ENCODE data around the gene ABCC3. TPM values are rescaled to one million over a fixed set of nuclear protein-coding genes. Genes with fewer than 3 reads are reported as not detected.

ABCC3 gene
- polyA plus RNA-seq, 2 donors: 17.7 to 32.0 TPM

DNA sequence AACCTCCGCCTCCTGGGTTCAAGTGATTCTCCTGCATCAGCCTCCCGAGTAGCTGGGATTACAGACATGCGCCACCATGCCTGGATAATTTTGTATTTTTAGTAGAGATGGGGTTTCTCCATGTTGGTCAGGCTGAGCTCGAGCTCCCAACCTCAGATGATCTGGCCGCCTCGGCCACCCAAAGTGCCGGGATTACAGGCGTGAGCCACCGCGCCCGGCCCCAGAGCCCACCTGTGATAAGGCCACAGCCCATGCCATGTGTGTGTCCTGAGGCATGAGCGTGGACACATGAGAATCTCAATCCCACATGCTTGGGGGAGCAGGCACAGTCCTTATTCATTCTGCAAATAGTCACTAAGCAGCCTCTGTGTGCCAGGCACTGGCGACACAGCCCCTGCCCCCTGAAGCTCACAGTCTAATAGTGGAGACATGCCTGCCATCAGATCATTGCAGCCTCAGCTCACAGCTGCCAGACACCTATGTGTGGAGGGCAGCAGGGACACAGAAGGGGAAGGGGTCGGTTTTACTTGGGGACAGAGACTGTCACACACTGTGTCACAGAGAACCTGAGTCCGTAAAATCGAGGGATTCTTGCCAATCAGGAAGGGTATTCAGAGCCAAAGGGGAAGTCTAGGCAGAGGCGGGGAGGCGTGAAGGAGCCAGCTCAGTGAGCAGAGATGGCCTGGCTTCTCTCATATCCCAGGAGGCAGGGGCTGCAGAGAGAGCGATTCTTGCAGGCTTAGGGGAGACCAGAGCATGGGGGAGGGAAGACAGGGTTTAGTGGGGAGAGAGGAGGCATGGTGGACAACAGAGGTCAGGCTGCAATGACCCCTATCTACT, 9.4 kb upstream of the ABCC3 start:
- H3K27me3 ChIP-seq (ENCODE audit: control insufficient read depth in 1 of 2, insufficient read depth in 2 of 2, low read length in 2 of 2): no peaks in the 10 kb centered on the region
- H3K4me1 ChIP-seq (ENCODE audit: control insufficient read depth in 2 of 2, insufficient read depth in 2 of 2, low read length in 1 of 2): no peaks in the 10 kb centered on the region
- no peak overlapping the region for H3K27ac ChIP-seq (ENCODE audit: low read depth in 2 of 2, low read length in 1 of 2)
- no peaks in the 10 kb centered on the region for H3K36me3 ChIP-seq (ENCODE audit: control insufficient read depth in 2 of 2, insufficient read depth in 2 of 2, low read length in 1 of 2)
- WGBS, 2 donors: 81 to 84% methylated on average over 19 of the region's 19 CpGs
- H3K9me3 ChIP-seq (ENCODE audit: control insufficient read depth in 2 of 2, insufficient read depth in 1 of 2, low read depth in 1 of 2, low read length in 1 of 2): no peaks in the 10 kb centered on the region
- H3K4me3 ChIP-seq (ENCODE audit: low read depth in 1 of 2, low read length in 2 of 2): no peak overlapping the region

DNA sequence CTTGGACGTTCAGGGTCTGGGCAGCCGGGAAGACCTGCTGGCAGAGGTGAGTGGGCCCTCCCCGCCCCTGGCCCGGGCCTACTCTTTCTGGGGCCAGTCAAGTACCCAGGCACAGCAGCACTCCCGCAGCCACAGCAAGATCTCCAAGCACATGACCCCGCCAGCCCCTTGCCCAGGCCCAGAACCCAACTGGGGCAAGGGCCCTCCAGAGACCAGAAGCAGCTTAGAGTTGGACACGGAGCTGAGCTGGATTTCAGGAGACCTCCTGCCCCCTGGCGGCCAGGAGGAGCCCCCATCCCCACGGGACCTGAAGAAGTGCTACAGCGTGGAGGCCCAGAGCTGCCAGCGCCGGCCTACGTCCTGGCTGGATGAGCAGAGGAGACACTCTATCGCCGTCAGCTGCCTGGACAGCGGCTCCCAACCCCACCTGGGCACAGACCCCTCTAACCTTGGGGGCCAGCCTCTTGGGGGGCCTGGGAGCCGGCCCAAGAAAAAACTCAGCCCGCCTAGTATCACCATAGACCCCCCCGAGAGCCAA, 8.6 kb upstream of the ABCC3 start:
- WGBS, 2 donors: 39 to 43% methylated on average over 18 to 19 of the region's 19 CpGs
- Histone ChIP-seq H3K27me3 (ENCODE audit: control insufficient read depth in 1 of 2, insufficient read depth in 2 of 2, low read length in 2 of 2) (no peaks in the 10 kb centered on the region), H3K4me1 (ENCODE audit: control insufficient read depth in 2 of 2, insufficient read depth in 2 of 2, low read length in 1 of 2) (no peaks in the 10 kb centered on the region), H3K27ac (ENCODE audit: low read depth in 2 of 2, low read length in 1 of 2) (no peak overlapping the region), H3K4me3 (ENCODE audit: low read depth in 1 of 2, low read length in 2 of 2) (no peak overlapping the region), H3K36me3 (ENCODE audit: control insufficient read depth in 2 of 2, insufficient read depth in 2 of 2, low read length in 1 of 2) (no peaks in the 10 kb centered on the region), H3K9me3 (ENCODE audit: control insufficient read depth in 2 of 2, insufficient read depth in 1 of 2, low read depth in 1 of 2, low read length in 1 of 2) (no peaks in the 10 kb centered on the region)

DNA sequence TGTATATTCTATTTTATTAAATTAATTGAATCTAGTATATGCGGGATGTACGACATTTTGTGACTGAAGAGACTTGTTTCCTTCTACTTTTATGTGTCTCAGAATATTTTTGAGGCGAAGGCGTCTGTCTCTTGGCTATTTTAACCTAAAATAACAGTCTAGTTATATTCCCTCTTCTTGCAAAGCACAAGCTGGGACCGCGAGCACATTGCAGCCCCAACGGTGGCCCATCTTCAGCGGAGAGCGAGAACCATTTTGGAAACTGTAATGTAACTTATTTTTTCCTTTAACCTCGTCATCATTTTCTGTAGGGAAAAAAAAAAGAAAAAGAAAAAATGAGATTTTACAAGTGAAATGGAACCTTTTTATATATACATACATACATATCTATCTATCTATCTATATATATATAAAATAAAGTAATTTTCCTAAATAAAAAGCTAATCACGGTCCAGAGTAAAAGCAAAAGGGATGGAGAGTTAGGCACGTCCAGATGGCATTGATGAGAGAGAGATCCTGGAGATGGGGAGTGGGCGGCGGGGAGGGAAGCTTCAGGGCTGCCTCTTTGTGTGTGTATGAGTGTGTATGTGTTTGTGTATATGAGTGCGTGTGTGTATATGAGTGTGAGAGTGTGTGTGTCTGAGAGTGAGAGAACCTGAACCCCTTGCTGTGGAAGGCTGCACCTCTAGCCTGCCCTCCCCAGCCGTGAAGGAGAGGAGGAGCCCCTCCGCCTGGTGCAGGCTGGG, 7.5 kb upstream of the ABCC3 start:
- Histone ChIP-seq H3K27ac (ENCODE audit: low read depth in 2 of 2, low read length in 1 of 2) (no peak overlapping the region), H3K27me3 (ENCODE audit: control insufficient read depth in 1 of 2, insufficient read depth in 2 of 2, low read length in 2 of 2) (no peaks in the 10 kb centered on the region), H3K36me3 (ENCODE audit: control insufficient read depth in 2 of 2, insufficient read depth in 2 of 2, low read length in 1 of 2) (no peaks in the 10 kb centered on the region), H3K4me1 (ENCODE audit: control insufficient read depth in 2 of 2, insufficient read depth in 2 of 2, low read length in 1 of 2) (no peaks in the 10 kb centered on the region), H3K4me3 (ENCODE audit: low read depth in 1 of 2, low read length in 2 of 2) (no peak overlapping the region), H3K9me3 (ENCODE audit: control insufficient read depth in 2 of 2, insufficient read depth in 1 of 2, low read depth in 1 of 2, low read length in 1 of 2) (no peaks in the 10 kb centered on the region)
- WGBS, 2 donors: 86 to 88% methylated on average over 17 of the region's 17 CpGs

DNA sequence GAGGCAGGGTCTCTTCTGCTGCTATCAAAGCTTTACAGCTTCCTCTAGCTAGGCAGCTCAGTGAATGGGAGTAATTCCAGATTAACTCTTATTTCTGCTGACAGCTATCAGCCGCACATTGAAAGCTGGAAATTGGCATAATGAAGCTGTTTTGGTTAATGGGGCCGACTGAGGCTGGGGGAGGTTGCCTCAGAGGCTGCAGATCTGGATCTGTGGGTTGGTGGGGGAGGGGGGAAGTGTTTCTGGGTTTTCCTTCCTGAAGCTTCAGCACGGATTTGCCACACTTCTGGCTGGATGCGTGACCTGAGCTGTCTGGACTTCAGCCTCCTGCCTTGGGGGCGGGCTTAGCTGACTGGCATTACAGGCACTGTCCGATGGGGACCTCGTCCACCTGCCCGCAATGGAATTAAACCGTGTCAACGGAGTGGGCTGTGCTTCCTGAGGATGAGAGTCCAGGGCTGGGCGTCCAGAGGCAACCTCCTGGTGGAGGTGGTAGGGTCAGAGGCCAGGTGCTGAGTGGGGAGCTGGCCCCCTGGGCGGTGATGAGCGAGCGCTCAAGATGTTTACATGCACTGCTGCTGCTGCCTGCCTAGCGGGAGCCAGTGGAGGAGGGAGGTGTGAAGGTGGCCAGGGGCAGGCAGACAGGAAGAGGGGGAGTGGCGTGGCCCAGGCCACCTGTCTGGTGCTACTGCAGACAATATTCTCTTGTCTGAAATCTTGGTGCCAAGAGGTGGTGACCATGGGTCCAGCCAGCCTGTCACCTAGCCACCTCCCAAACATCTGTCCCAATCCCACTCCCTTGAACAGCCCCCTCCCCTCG, 6.7 kb upstream of the ABCC3 start:
- no peak overlapping the region for H3K4me3 ChIP-seq (ENCODE audit: low read depth in 1 of 2, low read length in 2 of 2)
- H3K9me3 ChIP-seq (ENCODE audit: control insufficient read depth in 2 of 2, insufficient read depth in 1 of 2, low read depth in 1 of 2, low read length in 1 of 2): no peaks in the 10 kb centered on the region
- no peaks in the 10 kb centered on the region for H3K4me1 ChIP-seq (ENCODE audit: control insufficient read depth in 2 of 2, insufficient read depth in 2 of 2, low read length in 1 of 2)
- no peaks in the 10 kb centered on the region for H3K27me3 ChIP-seq (ENCODE audit: control insufficient read depth in 1 of 2, insufficient read depth in 2 of 2, low read length in 2 of 2)
- H3K27ac ChIP-seq (ENCODE audit: low read depth in 2 of 2, low read length in 1 of 2): no peak overlapping the region
- H3K36me3 ChIP-seq (ENCODE audit: control insufficient read depth in 2 of 2, insufficient read depth in 2 of 2, low read length in 1 of 2): no peaks in the 10 kb centered on the region
- 45 to 56% methylated on average over 17 of the region's 17 CpGs for WGBS, 2 donors

DNA sequence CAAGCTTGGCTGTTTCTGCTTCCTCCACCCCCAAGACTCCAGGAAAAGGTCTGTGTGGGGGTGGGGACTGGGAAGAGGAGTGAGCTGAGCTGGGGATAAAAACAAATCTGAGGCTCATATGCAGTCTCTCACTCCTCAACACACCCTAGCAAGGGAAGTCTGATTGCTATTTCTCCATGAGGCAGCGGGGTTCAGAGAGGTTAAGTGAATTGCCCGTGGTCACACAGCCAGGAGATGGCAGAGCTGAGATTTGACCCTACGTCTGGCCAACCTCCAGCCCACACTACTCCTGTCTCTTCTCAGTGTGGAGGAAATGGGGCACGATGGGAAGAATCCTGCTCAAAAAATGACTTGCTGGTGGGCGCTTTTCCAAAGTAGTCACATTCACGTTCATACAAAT, 4.8 kb upstream of the ABCC3 start:
- H3K4me3 ChIP-seq (ENCODE audit: low read depth in 1 of 2, low read length in 2 of 2): no peak overlapping the region
- no peaks in the 10 kb centered on the region for H3K36me3 ChIP-seq (ENCODE audit: control insufficient read depth in 2 of 2, insufficient read depth in 2 of 2, low read length in 1 of 2)
- WGBS, 2 donors: 70 to 74% methylated on average over 6 of the region's 6 CpGs
- no peaks in the 10 kb centered on the region for H3K27me3 ChIP-seq (ENCODE audit: control insufficient read depth in 1 of 2, insufficient read depth in 2 of 2, low read length in 2 of 2)
- H3K9me3 ChIP-seq (ENCODE audit: control insufficient read depth in 2 of 2, insufficient read depth in 1 of 2, low read depth in 1 of 2, low read length in 1 of 2): no peaks in the 10 kb centered on the region
- no peak overlapping the region for H3K27ac ChIP-seq (ENCODE audit: low read depth in 2 of 2, low read length in 1 of 2)
- H3K4me1 ChIP-seq (ENCODE audit: control insufficient read depth in 2 of 2, insufficient read depth in 2 of 2, low read length in 1 of 2): peaks cover 0 to 4% of the 10 kb centered on the region in 2 donors

DNA sequence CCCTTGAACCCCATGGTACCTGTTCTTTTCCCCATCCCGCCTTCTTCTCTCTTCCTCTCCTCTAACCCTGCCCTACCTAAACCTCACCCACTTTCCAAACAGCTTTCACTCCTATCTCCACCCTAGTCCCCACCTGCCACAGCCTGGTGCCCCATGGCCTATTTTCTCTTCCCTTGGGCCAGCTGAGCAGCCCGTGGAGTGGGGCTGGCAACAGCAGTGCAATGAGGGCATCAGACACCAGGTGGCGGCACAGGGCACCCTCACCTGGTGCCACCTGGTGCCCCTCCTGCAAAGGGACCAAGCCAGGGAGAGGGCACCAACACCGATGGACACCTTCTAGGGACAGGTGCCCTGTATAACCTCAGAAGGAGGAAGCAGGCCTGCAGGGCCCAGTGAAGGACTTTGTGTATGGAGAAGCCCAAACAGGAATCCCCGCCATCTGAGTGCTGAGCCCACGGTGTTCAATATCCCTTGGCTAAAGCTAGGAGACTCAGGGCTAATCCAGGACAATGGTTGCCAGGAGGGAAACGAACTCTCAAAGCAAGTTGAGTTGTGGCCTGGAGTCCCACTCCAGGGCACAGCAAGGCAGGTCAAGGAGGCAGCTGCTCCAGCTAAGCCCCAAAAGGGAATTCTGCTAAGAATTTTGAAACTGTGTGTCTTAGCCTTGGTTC, 4.0 kb upstream of the ABCC3 start:
- H3K4me3 ChIP-seq (ENCODE audit: low read depth in 1 of 2, low read length in 2 of 2): no peak overlapping the region
- WGBS, 2 donors: 45 to 46% methylated on average over 7 of the region's 7 CpGs
- no peaks in the 10 kb centered on the region for H3K36me3 ChIP-seq (ENCODE audit: control insufficient read depth in 2 of 2, insufficient read depth in 2 of 2, low read length in 1 of 2)
- H3K27me3 ChIP-seq (ENCODE audit: control insufficient read depth in 1 of 2, insufficient read depth in 2 of 2, low read length in 2 of 2): no peaks in the 10 kb centered on the region
- peaks cover 3 to 4% of the 10 kb centered on the region in 2 donors for H3K4me1 ChIP-seq (ENCODE audit: control insufficient read depth in 2 of 2, insufficient read depth in 2 of 2, low read length in 1 of 2)
- H3K9me3 ChIP-seq (ENCODE audit: control insufficient read depth in 2 of 2, insufficient read depth in 1 of 2, low read depth in 1 of 2, low read length in 1 of 2): no peaks in the 10 kb centered on the region
- H3K27ac ChIP-seq (ENCODE audit: low read depth in 2 of 2, low read length in 1 of 2): no peak overlapping the region

DNA sequence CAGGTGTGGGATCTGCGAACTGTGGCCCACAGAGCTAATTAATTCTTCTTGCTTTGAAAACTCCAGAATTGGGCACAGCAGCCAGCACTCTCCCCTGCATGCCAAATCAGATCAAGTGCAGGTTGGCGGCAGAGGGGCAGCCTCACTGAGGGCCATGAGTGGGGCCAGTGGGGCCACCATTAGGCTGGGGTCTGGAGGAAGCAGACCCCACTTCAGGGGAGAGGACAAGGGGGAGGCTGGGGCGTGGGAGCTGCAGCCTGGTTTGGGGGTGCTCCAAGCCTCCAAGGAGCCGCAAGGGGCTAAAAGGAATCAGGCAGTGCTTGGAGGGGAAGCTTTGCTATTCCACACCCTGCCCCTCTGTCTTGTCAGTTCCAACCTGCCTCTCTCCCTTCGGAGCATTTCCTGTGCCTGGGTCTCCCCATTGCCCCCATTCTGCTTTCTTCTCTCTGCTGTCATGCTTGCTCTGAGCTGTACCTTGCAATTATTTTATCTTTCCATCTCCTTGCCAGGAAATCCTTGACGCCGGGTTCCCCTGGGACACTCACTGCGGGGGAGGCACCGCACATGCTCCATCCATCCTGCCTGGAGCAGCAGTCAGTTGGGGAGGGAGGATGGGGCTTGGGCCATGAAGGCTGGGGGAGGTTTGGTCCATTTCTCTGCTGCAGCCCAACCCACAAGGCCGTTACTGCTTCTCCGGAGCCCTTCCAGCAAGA, 3.3 kb upstream of the ABCC3 start:
- H3K27me3 ChIP-seq (ENCODE audit: control insufficient read depth in 1 of 2, insufficient read depth in 2 of 2, low read length in 2 of 2): no peaks in the 10 kb centered on the region
- no peak overlapping the region for H3K4me3 ChIP-seq (ENCODE audit: low read depth in 1 of 2, low read length in 2 of 2)
- no peaks in the 10 kb centered on the region for H3K9me3 ChIP-seq (ENCODE audit: control insufficient read depth in 2 of 2, insufficient read depth in 1 of 2, low read depth in 1 of 2, low read length in 1 of 2)
- H3K4me1 ChIP-seq (ENCODE audit: control insufficient read depth in 2 of 2, insufficient read depth in 2 of 2, low read length in 1 of 2): peaks cover 4% of the 10 kb centered on the region in 2 donors
- no peak overlapping the region for H3K27ac ChIP-seq (ENCODE audit: low read depth in 2 of 2, low read length in 1 of 2)
- 71 to 77% methylated on average over 10 to 11 of the region's 11 CpGs for WGBS, 2 donors
- H3K36me3 ChIP-seq (ENCODE audit: control insufficient read depth in 2 of 2, insufficient read depth in 2 of 2, low read length in 1 of 2): no peaks in the 10 kb centered on the region

DNA sequence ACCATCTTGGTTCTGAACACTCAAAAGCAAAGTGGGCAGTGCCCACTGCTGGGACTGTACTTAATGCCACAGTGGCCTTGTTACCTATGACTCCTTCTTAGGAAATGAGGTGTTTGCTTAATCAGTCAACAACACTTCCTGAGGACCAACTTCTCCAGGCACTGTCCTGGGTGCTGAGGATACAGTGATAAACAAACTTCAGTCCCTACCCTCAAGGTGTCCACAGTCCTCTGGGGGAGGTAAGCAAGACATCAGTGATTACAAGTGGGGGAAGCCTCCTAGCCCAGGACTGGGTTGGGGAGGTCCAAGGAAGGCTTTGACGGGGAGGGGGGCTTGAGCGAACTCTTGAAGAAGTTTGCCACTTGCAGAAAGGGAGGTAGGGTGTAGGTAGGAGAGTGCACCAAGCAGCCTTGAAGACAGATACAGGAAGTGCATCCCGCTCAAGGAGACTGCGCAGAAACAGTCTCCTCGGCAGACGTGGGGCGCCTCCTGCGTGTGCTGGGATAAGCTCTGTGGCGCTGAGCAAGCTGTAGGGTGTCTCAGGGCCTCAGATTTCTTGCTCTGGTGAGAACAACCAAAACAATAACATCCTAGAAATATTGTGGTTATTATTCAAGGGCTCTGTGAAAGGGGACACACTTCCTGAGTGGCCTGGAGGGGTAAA, 2.6 kb upstream of the ABCC3 start:
- Histone ChIP-seq H3K27me3 (ENCODE audit: control insufficient read depth in 1 of 2, insufficient read depth in 2 of 2, low read length in 2 of 2) (no peaks in the 10 kb centered on the region), H3K27ac (ENCODE audit: low read depth in 2 of 2, low read length in 1 of 2) (no peak overlapping the region), H3K36me3 (ENCODE audit: control insufficient read depth in 2 of 2, insufficient read depth in 2 of 2, low read length in 1 of 2) (no peaks in the 10 kb centered on the region), H3K9me3 (ENCODE audit: control insufficient read depth in 2 of 2, insufficient read depth in 1 of 2, low read depth in 1 of 2, low read length in 1 of 2) (no peaks in the 10 kb centered on the region), H3K4me1 (ENCODE audit: control insufficient read depth in 2 of 2, insufficient read depth in 2 of 2, low read length in 1 of 2) (peaks cover 4 to 8% of the 10 kb centered on the region in 2 donors), H3K4me3 (ENCODE audit: low read depth in 1 of 2, low read length in 2 of 2) (no peak overlapping the region)
- WGBS, 2 donors: 89 to 93% methylated on average over 9 of the region's 9 CpGs

Data from esophagus (tissue), 2 donors.